Tibial nerve (tissue), 4 donors: ENCODE measurements around the gene TMIGD3. TPM values are rescaled to one million over a fixed set of nuclear protein-coding genes. Genes with fewer than 3 reads are reported as not detected.

ENCODE experiments used
- DNase-seq, 2 donors: peaks; one replicate each; pipeline ENCODE4 v3.0.0-alpha.2; 2019; ENCODE audit warnings: low spot score in 2 of 2
- H3K27ac ChIP-seq, 4 donors: fragments of 200-600 bp; sonication (generic) in 3 of 4; one replicate each; pipeline ENCODE4 v1.5.1; 2017 to 2019; ENCODE audit warnings: mild to moderate bottlenecking in 1 of 4
- H3K27me3 ChIP-seq, 2 donors: fragments of 200-600 bp; sonication (generic) in 1 of 2; one replicate each; pipeline versions ENCODE4 v1.5.1 to v1.6.0; 2017 to 2019
- H3K36me3 ChIP-seq, 3 donors: fragments of 200-600 bp; sonication (generic); one replicate each; pipeline ENCODE4 v1.5.1; 2018 to 2019
- H3K4me1 ChIP-seq, 4 donors: fragments of 200-600 bp; sonication (generic) in 3 of 4; one replicate each; pipeline ENCODE4 v1.5.1; 2017 to 2019
- H3K4me3 ChIP-seq, 4 donors: fragments of 200-600 bp; sonication (generic) in 3 of 4; one replicate each; pipeline ENCODE4 v1.5.1; 2017 to 2019; ENCODE audit warnings: mild to moderate bottlenecking in 1 of 4, moderate library complexity in 1 of 4
- H3K9me3 ChIP-seq, 4 donors: fragments of 200-600 bp; sonication (generic) in 3 of 4; one replicate each; pipeline ENCODE4 v1.5.1; 2017 to 2019
- CTCF ChIP-seq, 5 experiments: fragments of 200-600 bp in 3 of 5; fragments of 450-650 bp in 2 of 5; sonication (generic) in 3 of 5; IDR thresholded peaks; one replicate each; pipeline ENCODE4 v1.5.1; 2016 to 2019; ENCODE audit warnings: antibody characterized with exemption in 5 of 5, mild to moderate bottlenecking in 3 of 5, moderate library complexity in 2 of 5
- EP300 ChIP-seq, 2 donors: sonication (generic); formaldehyde crosslinking; IDR thresholded peaks; one replicate each; pipeline ENCODE4 v1.6.1; 2017; ENCODE audit warnings: antibody characterized with exemption in 2 of 2, mild to moderate bottlenecking in 1 of 2
- POLR2A ChIP-seq, 2 donors: fragments of 450-650 bp; IDR thresholded peaks; one replicate each; pipeline ENCODE4 v1.6.1; 2017; ENCODE audit warnings: antibody characterized with exemption in 2 of 2, mild to moderate bottlenecking in 2 of 2, moderate library complexity in 2 of 2
- WGBS, 2 donors: methylation state at CpG; one replicate each; pipeline ENCODE4 v1.1.5; 2018; 5-methylcytosine and 5-hydroxymethylcytosine counted together
- total RNA-seq, 4 donors: library from RNA; depleted of rRNA; stranded (reverse); fragments of >200 nt; gene quantifications; one replicate each; pipeline ENCODE4 v1.1.0, GENCODE V29; 2016

Gene TMIGD3
- total RNA-seq, 4 donors from 2014 or later: 0.59 to 9.6 (median 2.3) TPM

GRCh38 chr1:111489604-111490003 lies 13.8 kb downstream of the TMIGD3 start:
- WGBS, 2 donors: 73% methylated on average over 4 of the region's 4 CpGs
- peak in 1 of 2 donors; percentile 71 for DNase-seq
- Histone ChIP-seq H3K4me1 (no peaks in the 10 kb centered on the region), H3K27me3 (no peaks in the 10 kb centered on the region), H3K4me3 (no peak overlapping the region), H3K36me3 (no peaks in the 10 kb centered on the region), H3K27ac (peak overlapping the region in 3 of 4 donors; percentile 29 to 75 (median 61)), H3K9me3 (no peaks in the 10 kb centered on the region)
- no peak for TF ChIP-seq CTCF (IDR thresholded peaks at IDR 0.05)
- TF ChIP-seq POLR2A (IDR thresholded peaks at IDR 0.05): peak; percentile 20 to 21
- peak; percentile 64 to 88 for TF ChIP-seq EP300 (IDR thresholded peaks at IDR 0.05)

GRCh38 chr1:111488669-111489068 lies 14.8 kb downstream of the TMIGD3 start:
- H3K36me3 ChIP-seq: no peaks in the 10 kb centered on the region
- no peaks in the 10 kb centered on the region for H3K9me3 ChIP-seq
- DNase-seq: no peak
- H3K27ac ChIP-seq: peak overlapping the region in 3 of 4 donors; percentile 29 to 75 (median 61)
- H3K27me3 ChIP-seq: no peaks in the 10 kb centered on the region
- 75 to 81% methylated on average over 9 of the region's 9 CpGs for WGBS, 2 donors
- H3K4me1 ChIP-seq: no peaks in the 10 kb centered on the region
- TF ChIP-seq EP300 (IDR thresholded peaks at IDR 0.05): no peak
- TF ChIP-seq CTCF (IDR thresholded peaks at IDR 0.05): no peak
- TF ChIP-seq POLR2A (IDR thresholded peaks at IDR 0.05): no peak
- no peak overlapping the region for H3K4me3 ChIP-seq

- DNase-seq: no peak
- H3K27ac ChIP-seq: no peak overlapping the region
- H3K27me3 ChIP-seq: no peaks in the 10 kb centered on the region
- no peak overlapping the region for H3K4me3 ChIP-seq
- peaks cover 0 to 8% (median 0%) of the 10 kb centered on the region in 4 donors for H3K4me1 ChIP-seq
- no peaks in the 10 kb centered on the region for H3K36me3 ChIP-seq
- TF ChIP-seq CTCF (IDR thresholded peaks at IDR 0.05) (no peak), POLR2A (IDR thresholded peaks at IDR 0.05) (no peak), EP300 (IDR thresholded peaks at IDR 0.05) (no peak)
- WGBS, 2 donors: 69% methylated on average over 6 of the region's 6 CpGs
- H3K9me3 ChIP-seq: no peaks in the 10 kb centered on the region
Measured at GRCh38 chr1:111487133-111487532, 16.3 kb downstream of the TMIGD3 start.

GRCh38 chr1:111486431-111486830 lies 17.0 kb downstream of the TMIGD3 start:
- Histone ChIP-seq H3K27me3 (no peaks in the 10 kb centered on the region), H3K4me1 (peaks cover 0 to 13% (median 0%) of the 10 kb centered on the region in 4 donors), H3K36me3 (no peaks in the 10 kb centered on the region), H3K4me3 (no peak overlapping the region), H3K27ac (no peak overlapping the region), H3K9me3 (no peaks in the 10 kb centered on the region)
- no peak for TF ChIP-seq CTCF (IDR thresholded peaks at IDR 0.05)
- TF ChIP-seq EP300 (IDR thresholded peaks at IDR 0.05): no peak
- no peak for TF ChIP-seq POLR2A (IDR thresholded peaks at IDR 0.05)
- 95 to 99% methylated on average over 7 of the region's 7 CpGs for WGBS, 2 donors
- no peak for DNase-seq

GRCh38 chr1:111484391-111485026 lies 18.9 kb downstream of the TMIGD3 start:
- no peak for TF ChIP-seq CTCF (IDR thresholded peaks at IDR 0.05)
- TF ChIP-seq POLR2A (IDR thresholded peaks at IDR 0.05): no peak
- TF ChIP-seq EP300 (IDR thresholded peaks at IDR 0.05): no peak
- peaks cover 0 to 13% (median 0%) of the 10 kb centered on the region in 4 donors for H3K4me1 ChIP-seq
- H3K4me3 ChIP-seq: no peak overlapping the region
- H3K27ac ChIP-seq: no peak overlapping the region
- no peak for DNase-seq
- no peaks in the 10 kb centered on the region for H3K36me3 ChIP-seq
- H3K9me3 ChIP-seq: no peaks in the 10 kb centered on the region
- H3K27me3 ChIP-seq: no peaks in the 10 kb centered on the region
